ES-I3 (cell line): ENCODE results near the gene RGSL1.

Experiments
- H3K36me3 ChIP-seq: 2 replicates; pipeline ENCODE4 v1.6.1; 2013; ENCODE audit warnings: mild to moderate bottlenecking, low read length, control low read depth, moderate library complexity; ENCODE audit not compliant: insufficient read depth
- H3K4me1 ChIP-seq: 2 replicates; pipeline ENCODE4 v1.6.1; 2013; ENCODE audit warnings: mild to moderate bottlenecking, control low read depth, low read length; ENCODE audit not compliant: insufficient read depth
- H3K9ac ChIP-seq: 2 replicates; pipeline ENCODE4 v1.6.1; 2013; ENCODE audit warnings: low read depth, mild to moderate bottlenecking, low read length, moderate library complexity
- H3K9me3 ChIP-seq: 2 replicates; pipeline ENCODE4 v1.6.1; 2013; ENCODE audit warnings: mild to moderate bottlenecking, low read length, moderate library complexity; ENCODE audit not compliant: control insufficient read depth, insufficient read depth

Gene RGSL1

DNA sequence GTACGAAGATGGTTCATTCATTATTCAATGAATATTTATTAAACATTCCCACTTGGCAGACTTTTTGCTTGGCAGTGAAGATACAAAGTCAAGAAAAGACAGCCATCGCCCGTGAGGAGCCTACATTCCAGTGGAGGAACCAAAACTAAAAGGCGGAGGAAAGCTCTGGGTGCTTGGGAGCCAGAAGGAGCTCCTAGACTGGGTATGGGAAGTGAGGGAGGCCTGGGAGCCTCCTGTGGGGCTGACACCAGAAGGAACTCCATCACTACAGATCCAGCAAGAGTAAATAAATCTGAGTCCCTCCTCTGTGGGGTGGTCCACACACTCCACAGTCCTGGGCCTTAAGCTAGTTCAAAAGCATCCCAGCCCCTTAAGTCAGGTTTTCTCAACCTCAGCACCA is 124.2 kb downstream of the RGSL1 start:
- Histone ChIP-seq H3K36me3 (no peaks in the 10 kb centered on the region), H3K9me3 (no peaks in the 10 kb centered on the region), H3K4me1 (no peaks in the 10 kb centered on the region), H3K9ac (no peak overlapping the region)

DNA sequence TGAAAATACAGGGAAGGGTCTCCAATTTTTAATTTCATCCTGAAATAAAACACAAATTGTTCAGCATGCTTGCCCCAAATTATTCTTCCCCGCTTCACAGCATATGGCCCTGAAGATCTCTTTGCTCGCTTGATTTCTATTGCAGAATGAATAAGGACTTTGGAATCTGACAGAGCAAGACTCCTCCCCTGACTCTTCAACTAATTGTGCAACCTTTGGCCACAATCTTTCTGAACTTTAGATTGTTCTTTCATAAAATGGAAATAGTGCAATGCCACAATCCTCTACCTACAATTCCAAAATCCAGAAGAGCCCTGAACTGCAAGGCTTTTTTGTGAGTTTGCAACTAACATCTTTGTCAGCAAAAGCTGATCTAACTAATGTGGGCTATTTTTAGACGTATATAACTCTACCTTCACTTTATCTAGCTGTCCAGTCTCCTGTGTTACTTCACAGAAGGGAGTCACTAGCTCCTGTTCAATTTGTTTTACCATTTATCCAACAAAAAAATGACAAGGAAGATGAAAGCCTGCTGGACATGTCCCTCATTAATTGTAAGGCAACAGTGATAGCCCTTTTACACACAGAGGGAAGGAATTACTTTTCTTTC is 125.7 kb downstream of the RGSL1 start:
- H3K36me3 ChIP-seq, result no peaks in the 10 kb centered on the region
- no peaks in the 10 kb centered on the region for H3K9me3 ChIP-seq
- H3K4me1 ChIP-seq, result no peaks in the 10 kb centered on the region
- no peak overlapping the region for H3K9ac ChIP-seq

DNA sequence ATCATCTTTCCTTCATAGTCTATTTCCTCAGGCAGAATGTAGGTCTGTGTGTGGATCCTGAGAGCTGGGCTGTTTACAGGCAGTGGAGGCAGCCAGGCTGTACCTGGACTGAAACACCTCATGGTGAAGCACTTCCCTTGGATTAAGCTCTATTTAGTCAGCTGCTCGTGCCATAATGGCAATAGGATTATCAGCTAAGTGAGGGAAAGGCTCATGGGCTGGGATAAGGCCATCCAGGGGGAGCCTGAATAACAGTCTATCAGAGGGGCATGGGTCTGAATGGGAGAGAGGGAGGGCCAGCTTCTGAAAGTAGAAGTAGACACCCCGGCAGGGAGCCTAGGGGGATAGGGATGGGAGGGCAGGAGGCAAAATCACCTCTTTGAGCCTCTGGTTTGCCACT is 130.8 kb downstream of the RGSL1 start:
- Histone ChIP-seq H3K9me3 (no peaks in the 10 kb centered on the region), H3K4me1 (no peaks in the 10 kb centered on the region), H3K9ac (no peak overlapping the region), H3K36me3 (no peaks in the 10 kb centered on the region)

DNA sequence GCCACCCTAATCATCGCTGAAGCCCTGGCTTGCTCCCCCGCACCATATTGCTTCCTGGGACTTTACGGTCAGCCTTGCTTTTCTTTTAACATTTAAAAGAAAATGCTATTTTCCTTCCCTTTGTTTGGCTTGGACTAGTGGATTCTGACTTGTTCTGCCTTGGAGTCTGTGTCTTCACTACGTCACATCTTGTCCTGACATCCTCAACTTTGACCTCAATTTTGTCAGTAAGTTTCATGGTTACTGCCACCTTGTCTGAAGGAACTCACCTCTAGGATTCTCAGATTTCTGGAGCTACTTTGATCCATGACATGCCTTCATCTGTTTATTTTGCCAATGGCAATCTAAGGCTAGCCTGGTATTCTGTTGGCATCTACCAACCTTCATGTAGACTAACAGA is 134.8 kb downstream of the RGSL1 start:
- Histone ChIP-seq H3K9me3 (no peaks in the 10 kb centered on the region), H3K9ac (no peak overlapping the region), H3K36me3 (no peaks in the 10 kb centered on the region), H3K4me1 (peaks cover 6% of the 10 kb centered on the region; the same call in 1 of the 2 replicates)

DNA sequence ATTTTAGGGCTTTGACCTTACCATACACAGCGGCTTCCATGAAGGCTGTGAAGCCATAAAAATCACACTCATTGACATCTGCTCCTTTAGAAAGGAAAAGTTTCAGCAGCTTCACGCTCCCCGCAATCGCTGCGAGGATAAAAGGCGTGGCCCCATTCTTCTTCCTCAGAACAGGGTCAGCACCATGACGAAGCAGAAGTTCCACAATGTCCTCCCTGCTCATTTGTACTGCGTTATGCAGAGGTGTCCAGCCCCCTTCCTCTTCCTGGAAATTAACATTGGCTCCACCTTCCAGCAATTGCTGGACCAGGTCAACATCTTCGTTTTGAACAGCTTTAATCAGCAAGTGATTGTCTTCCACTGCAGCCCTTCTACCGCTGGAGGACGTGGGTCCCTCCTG is 136.4 kb downstream of the RGSL1 start:
- H3K9me3 ChIP-seq, result no peaks in the 10 kb centered on the region
- H3K36me3 ChIP-seq, result no peaks in the 10 kb centered on the region
- no peak overlapping the region for H3K9ac ChIP-seq
- peaks cover 6% of the 10 kb centered on the region; the same call in 1 of the 2 replicates for H3K4me1 ChIP-seq

DNA sequence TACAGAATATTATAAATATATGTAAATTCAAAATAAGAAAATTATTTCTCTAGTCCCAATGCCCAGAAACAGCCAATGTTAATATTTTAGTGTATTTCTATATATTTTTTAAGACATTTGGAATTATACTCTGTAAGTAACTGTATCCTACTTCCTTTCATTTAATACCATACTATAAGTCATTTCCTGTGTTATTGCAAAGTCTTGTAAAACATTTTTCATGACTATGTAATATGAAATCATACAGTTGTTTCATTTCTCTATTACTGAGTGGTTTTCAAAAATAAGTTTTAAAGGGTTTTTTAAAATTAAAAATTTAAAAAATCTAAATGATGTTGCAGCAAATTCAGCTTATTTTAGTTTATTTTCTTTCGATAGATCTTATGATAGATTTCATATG is 137.1 kb downstream of the RGSL1 start:
- no peak overlapping the region for H3K9ac ChIP-seq
- H3K4me1 ChIP-seq, result peaks cover 6% of the 10 kb centered on the region; the same call in 1 of the 2 replicates
- H3K36me3 ChIP-seq, result no peaks in the 10 kb centered on the region
- H3K9me3 ChIP-seq, result no peaks in the 10 kb centered on the region

DNA sequence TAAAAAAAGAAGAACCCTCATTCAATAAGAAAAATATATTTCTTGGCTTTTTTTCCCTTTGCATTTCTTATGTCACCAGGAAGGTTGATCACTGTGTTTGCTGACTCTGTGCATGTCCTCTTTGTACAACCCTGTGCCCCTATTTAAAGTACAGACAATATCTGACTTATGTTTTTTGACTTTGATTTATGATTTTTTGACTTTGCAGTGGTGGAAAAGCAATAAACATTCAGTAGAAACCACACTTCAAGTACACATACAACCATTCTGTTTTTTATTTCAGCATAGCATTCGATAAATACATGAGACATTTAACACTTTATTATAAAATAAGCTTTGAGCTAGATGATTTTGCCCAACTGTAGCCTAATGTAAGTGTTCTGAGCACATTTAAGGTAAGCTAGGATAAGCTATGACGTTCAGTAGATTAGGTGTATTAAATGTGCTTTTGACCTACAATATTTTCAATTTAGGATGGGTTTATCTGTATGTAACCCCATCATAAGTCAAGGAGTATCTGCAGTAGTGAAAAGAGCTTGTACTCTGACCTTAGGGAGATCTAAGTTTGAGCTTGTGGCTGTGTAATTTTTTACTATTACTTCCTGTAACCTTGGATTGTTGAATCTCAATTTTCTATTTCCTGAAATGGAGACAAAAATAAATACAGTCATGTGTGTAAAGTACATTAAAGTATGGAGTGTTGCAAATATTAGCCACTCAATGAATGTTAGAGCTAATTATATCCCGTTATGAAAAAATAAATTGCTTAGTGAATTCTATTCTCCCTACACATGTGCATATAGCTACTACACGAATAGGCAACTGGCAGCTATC is 137.9 kb downstream of the RGSL1 start:
- Histone ChIP-seq H3K9me3 (no peaks in the 10 kb centered on the region), H3K36me3 (no peaks in the 10 kb centered on the region), H3K4me1 (peaks cover 6% of the 10 kb centered on the region; the same call in 1 of the 2 replicates), H3K9ac (peak overlapping the region; percentile 62; the same call in 1 of the 2 replicates)

DNA sequence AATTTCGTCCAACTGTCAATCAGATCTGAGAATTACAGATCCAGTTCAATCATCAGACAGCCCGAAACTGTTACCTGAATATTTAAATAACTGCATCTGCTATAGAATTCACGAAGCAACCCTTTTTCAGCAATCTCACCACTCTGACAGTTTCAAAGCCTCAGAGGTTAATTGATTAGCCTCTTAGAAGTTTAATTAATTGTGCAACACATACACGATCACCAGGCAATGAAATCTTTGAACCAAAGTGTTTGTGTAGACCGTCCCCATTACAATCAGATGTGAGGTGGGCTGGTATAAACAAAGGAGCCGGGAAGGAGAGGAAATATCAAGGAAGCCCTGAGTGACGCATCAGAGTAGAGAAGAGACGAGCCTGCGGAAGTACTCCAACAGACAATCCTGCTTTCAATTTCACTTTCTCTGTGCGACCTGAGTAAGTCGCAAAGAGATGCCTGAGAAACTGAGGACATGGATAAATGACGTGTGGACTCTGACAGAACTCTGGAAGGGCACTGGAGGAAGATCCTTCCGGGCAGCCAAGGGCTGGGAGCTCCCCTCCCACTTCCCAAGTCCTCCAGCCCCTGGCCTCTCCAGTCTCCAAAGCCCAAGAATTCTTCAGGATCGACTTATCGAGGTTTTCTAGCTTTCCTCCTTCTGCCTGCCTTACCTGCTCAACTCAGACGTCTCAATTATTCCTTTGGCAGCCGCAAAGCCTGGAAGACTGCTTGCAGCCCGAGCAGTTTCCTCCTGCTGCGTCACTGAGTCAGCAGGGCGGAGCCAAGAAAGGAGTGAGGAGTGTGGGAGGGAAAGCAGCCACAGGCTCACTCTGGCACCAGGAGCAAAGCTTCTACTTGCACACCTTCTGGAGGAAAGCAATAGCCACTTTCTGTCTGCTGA is 138.8 kb downstream of the RGSL1 start, which contains the start of gene RNASEL:
Gene RNASEL (minus strand): TSS at position 757 of the 897 bp plus-strand sequence. CDS start 2,450 bp downstream, outside the sequence.
- no peaks in the 10 kb centered on the region for H3K9me3 ChIP-seq
- peaks cover 6% of the 10 kb centered on the region; the same call in 1 of the 2 replicates for H3K4me1 ChIP-seq
- no peaks in the 10 kb centered on the region for H3K36me3 ChIP-seq
- H3K9ac ChIP-seq, result peak within 1 kb of the TSS; percentile 62

DNA sequence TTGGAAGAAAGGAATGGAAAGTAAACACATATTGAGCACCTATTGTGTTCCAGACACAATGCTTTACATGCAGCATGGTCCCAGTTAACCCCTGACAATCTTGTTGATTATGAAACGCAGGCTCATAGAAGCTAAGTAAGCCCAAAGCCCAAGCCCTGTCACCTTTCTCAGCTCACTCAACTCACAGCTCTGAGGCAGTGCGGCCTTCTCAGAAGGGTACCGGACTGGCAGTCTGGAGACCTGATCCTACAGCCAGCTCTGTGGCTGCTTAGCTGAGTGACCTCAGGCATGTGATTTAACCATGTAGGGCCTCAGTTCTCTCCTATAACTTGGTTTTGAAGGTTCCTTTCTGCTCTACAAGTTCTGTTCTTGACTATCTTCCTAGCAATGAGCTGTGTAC is 139.6 kb downstream of the RGSL1 start:
- Histone ChIP-seq H3K9me3 (no peaks in the 10 kb centered on the region), H3K36me3 (no peaks in the 10 kb centered on the region), H3K9ac (0 out of 2 replicates have a peak overlapping the region, but pooled peaks have one; percentile 62), H3K4me1 (peaks cover 6% of the 10 kb centered on the region; the same call in 1 of the 2 replicates)

DNA sequence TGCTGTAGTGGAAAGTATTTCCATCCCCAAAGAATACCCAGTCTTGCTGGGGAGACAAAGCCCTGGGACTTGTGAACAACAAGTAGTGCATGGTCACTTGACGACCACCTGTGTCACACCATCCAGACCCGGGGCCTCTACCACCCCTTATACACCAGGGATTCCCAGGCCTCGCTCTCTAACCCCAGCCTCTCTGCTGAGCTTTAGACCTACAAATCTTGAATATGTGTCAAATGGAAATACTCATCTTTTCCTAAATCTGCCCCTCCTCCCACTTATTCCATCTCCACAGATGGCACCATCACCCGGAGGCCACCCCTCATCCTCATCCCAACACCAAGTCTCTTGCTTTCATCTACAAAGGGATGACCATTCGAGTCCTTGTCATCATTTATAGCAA is 140.0 kb downstream of the RGSL1 start:
- Histone ChIP-seq H3K36me3 (no peaks in the 10 kb centered on the region), H3K9ac (no peak overlapping the region), H3K9me3 (no peaks in the 10 kb centered on the region), H3K4me1 (peaks cover 6% of the 10 kb centered on the region; the same call in 1 of the 2 replicates)

DNA sequence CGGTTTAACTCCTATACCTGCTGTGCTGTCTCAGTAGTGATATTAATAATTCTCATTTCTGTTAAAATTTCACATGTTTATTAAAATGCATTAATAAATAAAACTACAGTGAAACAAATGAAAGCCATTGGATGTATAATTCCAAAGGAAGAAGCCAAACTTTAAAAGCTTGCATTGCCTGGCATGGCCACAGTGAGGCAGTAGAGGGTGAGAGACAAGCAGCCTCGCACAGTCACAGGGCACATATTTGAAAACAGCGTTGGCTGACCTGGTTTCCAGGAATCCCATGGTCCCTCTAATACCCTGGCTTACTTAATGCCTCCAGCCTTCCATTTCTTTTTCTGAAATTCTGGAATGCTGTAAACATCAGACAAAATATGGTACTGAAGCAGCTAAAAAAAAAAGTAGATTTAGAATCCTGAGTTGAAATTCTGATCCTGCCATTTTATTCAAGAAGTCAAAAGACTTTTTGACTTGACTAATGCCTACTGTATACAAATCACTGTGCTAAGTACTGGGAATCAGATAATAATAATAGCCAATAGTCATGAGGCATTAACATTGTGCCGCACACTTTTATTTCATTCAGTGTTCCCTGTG is 145.8 kb downstream of the RGSL1 start:
- Histone ChIP-seq H3K9me3 (no peaks in the 10 kb centered on the region), H3K9ac (no peak overlapping the region), H3K36me3 (no peaks in the 10 kb centered on the region), H3K4me1 (peaks cover 2% of the 10 kb centered on the region; the same call in 1 of the 2 replicates)

DNA sequence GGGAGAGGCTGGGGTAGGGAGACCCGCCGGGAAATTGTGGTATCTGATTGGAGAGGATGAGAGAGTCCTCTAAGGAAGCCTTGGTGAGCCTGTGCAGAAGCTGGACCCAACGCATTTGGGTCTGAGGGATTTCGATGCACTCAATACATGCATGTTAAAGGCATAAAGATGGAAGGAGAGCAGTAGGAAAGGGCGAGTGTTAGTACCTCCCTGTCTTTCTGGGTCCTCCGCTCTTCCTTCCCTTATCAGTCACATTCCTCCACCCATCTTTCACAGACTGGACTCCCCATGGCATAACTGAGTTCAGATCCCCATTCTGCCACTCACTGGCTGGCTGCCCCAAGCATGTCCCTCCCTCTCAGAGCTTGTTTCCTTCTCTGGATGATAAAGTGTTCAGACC is 147.0 kb downstream of the RGSL1 start:
- Histone ChIP-seq H3K36me3 (no peaks in the 10 kb centered on the region), H3K4me1 (peaks cover 7% of the 10 kb centered on the region; the same call in 1 of the 2 replicates), H3K9me3 (no peaks in the 10 kb centered on the region), H3K9ac (no peak overlapping the region)

DNA sequence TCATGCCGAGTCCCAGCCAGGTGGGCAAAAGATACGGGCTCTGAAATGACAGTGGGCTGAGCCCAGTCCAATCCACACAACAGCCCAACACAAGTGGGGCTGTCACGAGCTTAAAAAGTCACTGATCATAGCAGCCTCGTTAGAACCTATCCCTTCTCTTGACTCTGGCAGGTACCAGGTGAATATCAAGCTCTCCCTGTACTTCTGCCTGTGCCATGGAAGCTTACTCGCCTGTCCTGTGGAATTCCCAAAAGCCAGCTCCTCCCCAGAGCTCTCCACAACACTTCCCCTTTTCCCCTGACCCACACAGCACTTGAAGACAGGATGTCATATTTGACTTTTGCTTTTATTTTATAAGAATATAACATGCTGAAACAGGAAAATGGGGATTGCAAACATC is 148.3 kb downstream of the RGSL1 start:
- Histone ChIP-seq H3K36me3 (no peaks in the 10 kb centered on the region; the same call in 1 of the 2 replicates), H3K9me3 (no peaks in the 10 kb centered on the region), H3K4me1 (peaks cover 9% of the 10 kb centered on the region; the same call in 1 of the 2 replicates), H3K9ac (no peak overlapping the region)

DNA sequence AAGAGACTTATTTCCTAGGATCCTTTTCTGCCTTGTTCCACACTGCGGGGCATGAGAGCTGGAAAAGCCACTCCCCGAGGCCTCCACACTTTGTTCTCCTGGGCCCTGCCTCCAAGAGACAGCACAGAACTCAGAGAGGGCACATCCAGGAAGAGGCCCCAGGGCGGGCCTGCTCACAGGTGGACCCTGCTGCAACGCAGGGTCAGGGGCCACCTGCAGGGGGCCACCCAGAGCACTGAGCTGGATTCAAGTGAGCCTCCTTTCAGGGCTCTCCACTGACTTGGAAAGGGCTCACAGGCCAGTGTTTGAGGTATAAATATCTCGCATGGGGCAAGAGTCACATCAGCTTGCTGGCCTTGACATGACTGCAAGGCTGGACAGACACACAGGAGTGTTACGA is 149.4 kb downstream of the RGSL1 start:
- H3K36me3 ChIP-seq, result no peaks in the 10 kb centered on the region; the same call in 1 of the 2 replicates

More for the DNA sequence above, 149.4 kb downstream of the RGSL1 start:
- H3K4me1 ChIP-seq, result peaks cover 9% of the 10 kb centered on the region; the same call in 1 of the 2 replicates
- no peak overlapping the region for H3K9ac ChIP-seq
- no peaks in the 10 kb centered on the region for H3K9me3 ChIP-seq
